Stomach (tissue), 9 donors: ENCODE results near the gene CBFA2T3. TPM values are rescaled to one million over a fixed set of nuclear protein-coding genes. Genes with fewer than 3 reads are reported as not detected.

Experiments
- DNase-seq, 2 donors: peaks; one replicate each; pipeline versions ENCODE4 v3.0.0 to v3.0.0-alpha.2; 2013 to 2019
- H3K27ac ChIP-seq, 5 donors: fragments of 200-600 bp in 4 of 5; sonication (generic) in 4 of 5; one replicate each; pipeline ENCODE4 v1.5.1; 2013 to 2019; ENCODE audit warnings: mild to moderate bottlenecking in 1 of 5, moderate library complexity in 1 of 5
- H3K27me3 ChIP-seq, 3 donors: fragments of 200-600 bp; sonication (generic); one replicate each; pipeline ENCODE4 v1.5.1; 2017 to 2019; ENCODE audit warnings: mixed run types in 1 of 3
- H3K36me3 ChIP-seq, 4 donors: fragments of 200-600 bp; sonication (generic); 1 replicate in 3 of 4; 2 replicates in 1 of 4; pipeline ENCODE4 v1.5.1; 2016 to 2019
- H3K4me1 ChIP-seq, 4 donors: fragments of 200-600 bp; sonication (generic); one replicate each; pipeline ENCODE4 v1.5.1; 2016 to 2019
- H3K4me3 ChIP-seq, 4 donors: fragments of 200-600 bp; sonication (generic) in 3 of 4; one replicate each; pipeline ENCODE4 v1.5.1; 2016 to 2019; ENCODE audit warnings: mild to moderate bottlenecking in 1 of 4
- H3K9me3 ChIP-seq, 4 donors: fragments of 200-600 bp; sonication (generic); one replicate each; pipeline ENCODE4 v1.5.1; 2016 to 2019
- CTCF ChIP-seq, 7 experiments: fragments of 450-650 bp in 4 of 7; fragments of 200-600 bp in 3 of 7; sonication (generic) in 3 of 7; IDR thresholded peaks; one replicate each; pipeline ENCODE4 v1.5.1; 2016 to 2019; ENCODE audit warnings: antibody characterized with exemption in 7 of 7, control low read depth in 2 of 7, mild to moderate bottlenecking in 1 of 7
- EP300 ChIP-seq: sonication (generic); formaldehyde crosslinking; IDR thresholded peaks from one replicate; pipeline ENCODE4 v1.6.1; 2017; ENCODE audit warnings: antibody characterized with exemption
- POLR2A ChIP-seq, 4 donors: fragments of 450-650 bp; IDR thresholded peaks; one replicate each; pipeline ENCODE4 v1.6.1; 2016; ENCODE audit warnings: antibody characterized with exemption in 4 of 4, control low read depth in 2 of 4, mild to moderate bottlenecking in 1 of 4, moderate library complexity in 1 of 4
- POLR2AphosphoS5 ChIP-seq, 3 donors: sonication (generic); formaldehyde crosslinking; IDR thresholded peaks; one replicate each; pipeline ENCODE4 v1.6.1; 2016; ENCODE audit warnings: antibody characterized with exemption in 3 of 3
- WGBS, 5 donors: extraction: QIAGEN DNeasy Blood & Tissue Kit in 3 of 5; methylation state at CpG; one replicate each; pipeline versions ENCODE4 v1.1.5 to v1.1.7; 2013 to 2018; 5-methylcytosine and 5-hydroxymethylcytosine counted together
- intact Hi-C: fragments of 100-400 bp; cut with DNase I; formaldehyde crosslinking; loops from one replicate; pipeline ENCODE4 v1.15.1; 2023; ENCODE audit warnings: low total_unique reads
- polyA plus RNA-seq, 3 donors: library from polyadenylated mRNA; stranded (reverse); fragments of 200-250 nt; gene quantifications; one replicate each; pipeline ENCODE4 v1.2.3, GENCODE V29; 2013
- total RNA-seq, 5 donors: library from RNA; depleted of rRNA; stranded (reverse); fragments of >200 nt; gene quantifications; one replicate each; pipeline versions ENCODE4 v1.1.0 to v1.2.3, GENCODE V29; 2014 to 2016
- donor health status: healthy with polysubstance abuse.
- donor health status: Bipolar disorder and iron deficiency.
- donor health status: healthy.

CBFA2T3 gene
- total and polyA plus RNA-seq, 8 donors = 0.58 to 57.6 (median 2.5) TPM

GRCh38 chr16:88917915-88918627 is 58.9 kb downstream of the CBFA2T3 start:
- H3K4me3 ChIP-seq = no peak overlapping the region
- WGBS, 5 donors = 84 to 90% (median 88%) methylated on average over 14 to 19 of the region's 19 CpGs
- H3K36me3 ChIP-seq = no peaks in the 10 kb centered on the region
- H3K4me1 ChIP-seq = peaks cover 11 to 43% (median 30%) of the 10 kb centered on the region in 4 donors
- no peak for DNase-seq
- intact Hi-C loops = no loop called here
- no peak overlapping the region for H3K27ac ChIP-seq
- TF ChIP-seq CTCF (IDR thresholded peaks at IDR 0.05) = no peak
- TF ChIP-seq POLR2A (IDR thresholded peaks at IDR 0.05) = no peak
- no peak for TF ChIP-seq EP300
- no peak for TF ChIP-seq POLR2AphosphoS5 (IDR thresholded peaks at IDR 0.05)
- peaks cover 0 to 63% (median 0%) of the 10 kb centered on the region in 3 donors for H3K27me3 ChIP-seq
- H3K9me3 ChIP-seq = no peaks in the 10 kb centered on the region

- DNase-seq = no peak
- TF ChIP-seq EP300 (no peak), CTCF (IDR thresholded peaks at IDR 0.05) (no peak)
- H3K36me3 ChIP-seq = no peaks in the 10 kb centered on the region
- peaks cover 11 to 35% (median 23%) of the 10 kb centered on the region in 4 donors for H3K4me1 ChIP-seq
- 75 to 81% (median 77%) methylated on average over 28 to 30 of the region's 30 CpGs for WGBS, 5 donors
- no peaks in the 10 kb centered on the region for H3K9me3 ChIP-seq
- H3K27ac ChIP-seq = no peak overlapping the region
- peaks cover 0 to 65% (median 0%) of the 10 kb centered on the region in 3 donors for H3K27me3 ChIP-seq
- intact Hi-C loops = no loop called here
- H3K4me3 ChIP-seq = no peak overlapping the region
Measured at GRCh38 chr16:88917146-88917914, 59.7 kb downstream of the CBFA2T3 start.

GRCh38 chr16:88915639-88916327 is 61.2 kb downstream of the CBFA2T3 start:
- no peak overlapping the region for H3K27ac ChIP-seq
- H3K4me1 ChIP-seq = peaks cover 4 to 20% (median 10%) of the 10 kb centered on the region in 4 donors
- H3K9me3 ChIP-seq = no peaks in the 10 kb centered on the region
- DNase-seq = no peak
- H3K27me3 ChIP-seq = peaks cover 0 to 65% (median 0%) of the 10 kb centered on the region in 3 donors
- no peaks in the 10 kb centered on the region for H3K36me3 ChIP-seq
- 88 to 93% (median 91%) methylated on average over 19 to 30 of the region's 30 CpGs for WGBS, 5 donors
- intact Hi-C loops = no loop called here
- no peak overlapping the region for H3K4me3 ChIP-seq
- TF ChIP-seq EP300 (no peak), CTCF (IDR thresholded peaks at IDR 0.05) (no peak), POLR2A (IDR thresholded peaks at IDR 0.05) (no peak), POLR2AphosphoS5 (IDR thresholded peaks at IDR 0.05) (no peak)

GRCh38 chr16:88914750-88915368 is 62.1 kb downstream of the CBFA2T3 start:
- peaks cover 0 to 12% (median 5%) of the 10 kb centered on the region in 4 donors for H3K4me1 ChIP-seq
- DNase-seq = peak in 1 of 2 donors; percentile 49
- intact Hi-C loops = no loop called here
- H3K27me3 ChIP-seq = peaks cover 0 to 67% (median 0%) of the 10 kb centered on the region in 3 donors
- TF ChIP-seq POLR2AphosphoS5 (IDR thresholded peaks at IDR 0.05) = no peak
- TF ChIP-seq CTCF (IDR thresholded peaks at IDR 0.05) = no peak
- TF ChIP-seq POLR2A (IDR thresholded peaks at IDR 0.05) = no peak
- no peak for TF ChIP-seq EP300
- H3K4me3 ChIP-seq = no peak overlapping the region
- H3K9me3 ChIP-seq = no peaks in the 10 kb centered on the region
- no peak overlapping the region for H3K27ac ChIP-seq
- 25 to 60% (median 45%) methylated on average over 7 to 20 of the region's 20 CpGs for WGBS, 5 donors
- no peaks in the 10 kb centered on the region for H3K36me3 ChIP-seq
